Measurements from ENCODE around the gene DST.

The DST gene

GRCh38 chr6:56650191-56650590, 7.5 kb upstream of the DST start:
- in situ Hi-C loops (cut with HindIII; ENCODE audit: low sequenced_read_pairs): no loop called here
- TF ChIP-seq CTCF (IDR thresholded peaks at IDR 0.05; ENCODE audit: low read depth, low read length): no peak
- no peak for DNase-seq (ENCODE audit: low read depth, low spot score)
- H3K4me3 ChIP-seq (ENCODE audit: low read depth, low read length): no peak overlapping the region

GRCh38 chr6:56649782-56650181, 7.1 kb upstream of the DST start:
- no peak for DNase-seq (ENCODE audit: low read depth, low spot score)
- in situ Hi-C loops (cut with HindIII; ENCODE audit: low sequenced_read_pairs): no loop called here
- H3K4me3 ChIP-seq (ENCODE audit: low read depth, low read length): no peak overlapping the region
- no peak for TF ChIP-seq CTCF (IDR thresholded peaks at IDR 0.05; ENCODE audit: low read depth, low read length)

GRCh38 chr6:56649053-56649769, 6.5 kb upstream of the DST start:
- H3K4me3 ChIP-seq (ENCODE audit: low read depth, low read length): no peak overlapping the region
- TF ChIP-seq CTCF (IDR thresholded peaks at IDR 0.05; ENCODE audit: low read depth, low read length): no peak
- no peak for DNase-seq (ENCODE audit: low read depth, low spot score)
- in situ Hi-C loops (cut with HindIII; ENCODE audit: low sequenced_read_pairs): no loop called here

- in situ Hi-C loops (cut with HindIII; ENCODE audit: low sequenced_read_pairs): no loop called here
- no peak for TF ChIP-seq CTCF (IDR thresholded peaks at IDR 0.05; ENCODE audit: low read depth, low read length)
Measured at GRCh38 chr6:56647172-56647762, 4.6 kb upstream of the DST start.

GRCh38 chr6:56644366-56644765, 1.7 kb upstream of the DST start:
- no peak for TF ChIP-seq CTCF (IDR thresholded peaks at IDR 0.05; ENCODE audit: low read depth, low read length)
- in situ Hi-C loops (cut with HindIII; ENCODE audit: low sequenced_read_pairs): no loop called here
- no peak for DNase-seq (ENCODE audit: low read depth, low spot score)
- no peak overlapping the region for H3K4me3 ChIP-seq (ENCODE audit: low read depth, low read length)

More at GRCh38 chr6:56647172-56647762, 4.6 kb upstream of the DST start:
- no peak overlapping the region for H3K4me3 ChIP-seq (ENCODE audit: low read depth, low read length)
- no peak for DNase-seq (ENCODE audit: low read depth, low spot score)

- no peak for DNase-seq (ENCODE audit: low read depth, low spot score)
- TF ChIP-seq CTCF (IDR thresholded peaks at IDR 0.05; ENCODE audit: low read depth, low read length): no peak
- H3K4me3 ChIP-seq (ENCODE audit: low read depth, low read length): no peak overlapping the region
- in situ Hi-C loops (cut with HindIII; ENCODE audit: low sequenced_read_pairs): no loop called here
Measured at GRCh38 chr6:56643379-56644089, 845 bp upstream of the DST start.
